ENCODE data around the gene MIA. TPM values are rescaled to one million over a fixed set of nuclear protein-coding genes. Genes with fewer than 3 reads are reported as not detected.
A peak's percentile ranks its signal among the peaks of the same experiment; 100 is the strongest.

MIA gene
- total and polyA plus RNA-seq, 9 of the 15 experiments (the other 6 are each of a cell fraction or from before 2014, with no cell fraction given), result 0.21 TPM; not detected in 8

DNA sequence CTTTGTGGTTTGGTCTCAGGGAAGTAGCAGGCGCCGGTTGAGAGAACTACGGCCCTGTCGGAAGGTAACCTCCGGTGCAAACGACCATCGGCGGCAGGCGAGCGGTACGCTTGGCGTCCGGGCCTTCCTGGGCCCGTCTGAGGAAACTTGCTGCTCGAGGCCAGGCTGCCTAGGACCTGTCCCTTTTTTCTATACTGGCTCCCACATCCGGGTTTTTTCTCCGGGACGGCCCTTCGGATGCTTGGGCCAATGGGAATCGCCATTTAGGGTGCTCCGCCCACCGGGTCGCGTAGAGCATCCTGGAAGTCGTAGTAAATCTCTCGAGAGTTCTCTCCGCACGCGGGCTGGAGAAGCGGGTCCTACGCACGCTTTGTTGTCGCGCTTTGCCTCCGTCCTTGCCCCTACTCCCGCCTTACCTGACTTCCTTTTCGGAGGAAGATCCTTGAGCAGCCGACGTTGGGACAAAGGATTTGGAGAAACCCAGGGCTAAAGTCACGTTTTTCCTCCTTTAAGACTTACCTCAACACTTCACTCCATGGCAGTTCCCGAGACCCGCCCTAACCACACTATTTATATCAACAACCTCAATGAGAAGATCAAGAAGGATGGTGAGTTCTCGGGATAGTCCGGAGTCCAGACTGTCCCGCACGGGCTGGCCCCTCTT, 24.3 kb upstream of the MIA start, which contains the start of gene SNRPA (continued):
- TF ChIP-seq ZKSCAN3 (CRISPR knock-in tag; IDR thresholded peaks at IDR 0.05), result no peak
- no peak for TF ChIP-seq SLC30A9 (CRISPR knock-in tag; IDR thresholded peaks at IDR 0.05)
- 0 out of 2 replicates have a peak, but pooled peaks have one; percentile 28 for TF ChIP-seq DPF2 (IDR thresholded peaks at IDR 0.05)
- TF ChIP-seq, protein P1, sequence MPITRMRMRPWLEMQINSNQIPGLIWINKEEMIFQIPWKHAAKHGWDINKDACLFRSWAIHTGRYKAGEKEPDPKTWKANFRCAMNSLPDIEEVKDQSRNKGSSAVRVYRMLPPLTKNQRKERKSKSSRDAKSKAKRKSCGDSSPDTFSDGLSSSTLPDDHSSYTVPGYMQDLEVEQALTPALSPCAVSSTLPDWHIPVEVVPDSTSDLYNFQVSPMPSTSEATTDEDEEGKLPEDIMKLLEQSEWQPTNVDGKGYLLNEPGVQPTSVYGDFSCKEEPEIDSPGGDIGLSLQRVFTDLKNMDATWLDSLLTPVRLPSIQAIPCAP (CRISPR knock-in tag; IDR thresholded peaks at IDR 0.05; ENCODE audit: borderline replicate concordance), result no peak
- TF ChIP-seq OTX1 (CRISPR knock-in tag; IDR thresholded peaks at IDR 0.05), result no peak
- TF ChIP-seq, protein P2, sequence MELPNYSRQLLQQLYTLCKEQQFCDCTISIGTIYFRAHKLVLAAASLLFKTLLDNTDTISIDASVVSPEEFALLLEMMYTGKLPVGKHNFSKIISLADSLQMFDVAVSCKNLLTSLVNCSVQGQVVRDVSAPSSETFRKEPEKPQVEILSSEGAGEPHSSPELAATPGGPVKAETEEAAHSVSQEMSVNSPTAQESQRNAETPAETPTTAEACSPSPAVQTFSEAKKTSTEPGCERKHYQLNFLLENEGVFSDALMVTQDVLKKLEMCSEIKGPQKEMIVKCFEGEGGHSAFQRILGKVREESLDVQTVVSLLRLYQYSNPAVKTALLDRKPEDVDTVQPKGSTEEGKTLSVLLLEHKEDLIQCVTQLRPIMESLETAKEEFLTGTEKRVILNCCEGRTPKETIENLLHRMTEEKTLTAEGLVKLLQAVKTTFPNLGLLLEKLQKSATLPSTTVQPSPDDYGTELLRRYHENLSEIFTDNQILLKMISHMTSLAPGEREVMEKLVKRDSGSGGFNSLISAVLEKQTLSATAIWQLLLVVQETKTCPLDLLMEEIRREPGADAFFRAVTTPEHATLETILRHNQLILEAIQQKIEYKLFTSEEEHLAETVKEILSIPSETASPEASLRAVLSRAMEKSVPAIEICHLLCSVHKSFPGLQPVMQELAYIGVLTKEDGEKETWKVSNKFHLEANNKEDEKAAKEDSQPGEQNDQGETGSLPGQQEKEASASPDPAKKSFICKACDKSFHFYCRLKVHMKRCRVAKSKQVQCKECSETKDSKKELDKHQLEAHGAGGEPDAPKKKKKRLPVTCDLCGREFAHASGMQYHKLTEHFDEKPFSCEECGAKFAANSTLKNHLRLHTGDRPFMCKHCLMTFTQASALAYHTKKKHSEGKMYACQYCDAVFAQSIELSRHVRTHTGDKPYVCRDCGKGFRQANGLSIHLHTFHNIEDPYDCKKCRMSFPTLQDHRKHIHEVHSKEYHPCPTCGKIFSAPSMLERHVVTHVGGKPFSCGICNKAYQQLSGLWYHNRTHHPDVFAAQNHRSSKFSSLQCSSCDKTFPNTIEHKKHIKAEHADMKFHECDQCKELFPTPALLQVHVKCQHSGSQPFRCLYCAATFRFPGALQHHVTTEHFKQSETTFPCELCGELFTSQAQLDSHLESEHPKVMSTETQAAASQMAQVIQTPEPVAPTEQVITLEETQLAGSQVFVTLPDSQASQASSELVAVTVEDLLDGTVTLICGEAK (IDR thresholded peaks at IDR 0.05), result no peak
- TF ChIP-seq, protein P2 (CRISPR knock-in tag; IDR thresholded peaks at IDR 0.05), result no peak
- TF ChIP-seq, protein P3, sequence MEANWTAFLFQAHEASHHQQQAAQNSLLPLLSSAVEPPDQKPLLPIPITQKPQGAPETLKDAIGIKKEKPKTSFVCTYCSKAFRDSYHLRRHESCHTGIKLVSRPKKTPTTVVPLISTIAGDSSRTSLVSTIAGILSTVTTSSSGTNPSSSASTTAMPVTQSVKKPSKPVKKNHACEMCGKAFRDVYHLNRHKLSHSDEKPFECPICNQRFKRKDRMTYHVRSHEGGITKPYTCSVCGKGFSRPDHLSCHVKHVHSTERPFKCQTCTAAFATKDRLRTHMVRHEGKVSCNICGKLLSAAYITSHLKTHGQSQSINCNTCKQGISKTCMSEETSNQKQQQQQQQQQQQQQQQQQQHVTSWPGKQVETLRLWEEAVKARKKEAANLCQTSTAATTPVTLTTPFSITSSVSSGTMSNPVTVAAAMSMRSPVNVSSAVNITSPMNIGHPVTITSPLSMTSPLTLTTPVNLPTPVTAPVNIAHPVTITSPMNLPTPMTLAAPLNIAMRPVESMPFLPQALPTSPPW (CRISPR knock-in tag; IDR thresholded peaks at IDR 0.05), result no peak
- TF ChIP-seq, protein P4, sequence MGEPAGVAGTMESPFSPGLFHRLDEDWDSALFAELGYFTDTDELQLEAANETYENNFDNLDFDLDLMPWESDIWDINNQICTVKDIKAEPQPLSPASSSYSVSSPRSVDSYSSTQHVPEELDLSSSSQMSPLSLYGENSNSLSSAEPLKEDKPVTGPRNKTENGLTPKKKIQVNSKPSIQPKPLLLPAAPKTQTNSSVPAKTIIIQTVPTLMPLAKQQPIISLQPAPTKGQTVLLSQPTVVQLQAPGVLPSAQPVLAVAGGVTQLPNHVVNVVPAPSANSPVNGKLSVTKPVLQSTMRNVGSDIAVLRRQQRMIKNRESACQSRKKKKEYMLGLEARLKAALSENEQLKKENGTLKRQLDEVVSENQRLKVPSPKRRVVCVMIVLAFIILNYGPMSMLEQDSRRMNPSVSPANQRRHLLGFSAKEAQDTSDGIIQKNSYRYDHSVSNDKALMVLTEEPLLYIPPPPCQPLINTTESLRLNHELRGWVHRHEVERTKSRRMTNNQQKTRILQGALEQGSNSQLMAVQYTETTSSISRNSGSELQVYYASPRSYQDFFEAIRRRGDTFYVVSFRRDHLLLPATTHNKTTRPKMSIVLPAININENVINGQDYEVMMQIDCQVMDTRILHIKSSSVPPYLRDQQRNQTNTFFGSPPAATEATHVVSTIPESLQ (CRISPR knock-in tag; IDR thresholded peaks at IDR 0.05), result no peak
- no peak for TF ChIP-seq SMARCA5 (IDR thresholded peaks at IDR 0.05)
- no peak for TF ChIP-seq SNRNP70 (optimal IDR thresholded peaks at IDR 0.05; ENCODE audit: low read depth, low read length)
- TF ChIP-seq ETV1 (tag; conservative IDR thresholded peaks at IDR 0.05; ENCODE audit: low read depth), result no peak
- TF ChIP-seq NFRKB (IDR thresholded peaks at IDR 0.05; ENCODE audit: low read depth), result peak; percentile 63; the same call in 1 of the 2 replicates
- TF ChIP-seq, protein P5, sequence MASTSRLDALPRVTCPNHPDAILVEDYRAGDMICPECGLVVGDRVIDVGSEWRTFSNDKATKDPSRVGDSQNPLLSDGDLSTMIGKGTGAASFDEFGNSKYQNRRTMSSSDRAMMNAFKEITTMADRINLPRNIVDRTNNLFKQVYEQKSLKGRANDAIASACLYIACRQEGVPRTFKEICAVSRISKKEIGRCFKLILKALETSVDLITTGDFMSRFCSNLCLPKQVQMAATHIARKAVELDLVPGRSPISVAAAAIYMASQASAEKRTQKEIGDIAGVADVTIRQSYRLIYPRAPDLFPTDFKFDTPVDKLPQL (IDR thresholded peaks at IDR 0.05; ENCODE audit: extremely low read depth, insufficient read length), result no peak
- no peak for TF ChIP-seq CBFA2T2 (conservative IDR thresholded peaks at IDR 0.05)

Data from K562 (cell line).